Germinal center (tissue), 1 donor: ENCODE results near the gene SORCS1.

Source experiments
- DNase-seq: peaks from one replicate; pipeline ENCODE4 v3.0.0; 2012; ENCODE audit warnings: mixed read lengths, low spot score

Gene SORCS1

DNA sequence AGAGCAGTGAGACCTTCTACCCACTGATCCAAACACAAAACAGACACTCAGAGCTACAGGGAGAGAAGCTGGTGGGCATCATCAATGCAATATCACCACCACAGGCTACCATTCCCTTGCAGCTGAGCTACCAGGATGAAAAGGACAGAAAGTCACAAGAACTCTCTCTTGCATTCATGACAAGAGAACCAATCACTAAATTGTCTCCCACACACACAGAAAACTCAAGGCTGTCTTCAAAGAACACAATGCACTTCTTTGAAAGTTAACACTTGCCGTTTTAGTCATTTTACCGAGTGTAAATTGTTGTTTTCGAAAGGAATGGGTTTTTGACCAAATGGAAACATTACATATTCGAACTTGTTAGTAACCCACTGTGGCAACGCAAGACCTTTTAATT is 626.6 kb downstream of the SORCS1 start:
- DNase-seq: no peak

DNA sequence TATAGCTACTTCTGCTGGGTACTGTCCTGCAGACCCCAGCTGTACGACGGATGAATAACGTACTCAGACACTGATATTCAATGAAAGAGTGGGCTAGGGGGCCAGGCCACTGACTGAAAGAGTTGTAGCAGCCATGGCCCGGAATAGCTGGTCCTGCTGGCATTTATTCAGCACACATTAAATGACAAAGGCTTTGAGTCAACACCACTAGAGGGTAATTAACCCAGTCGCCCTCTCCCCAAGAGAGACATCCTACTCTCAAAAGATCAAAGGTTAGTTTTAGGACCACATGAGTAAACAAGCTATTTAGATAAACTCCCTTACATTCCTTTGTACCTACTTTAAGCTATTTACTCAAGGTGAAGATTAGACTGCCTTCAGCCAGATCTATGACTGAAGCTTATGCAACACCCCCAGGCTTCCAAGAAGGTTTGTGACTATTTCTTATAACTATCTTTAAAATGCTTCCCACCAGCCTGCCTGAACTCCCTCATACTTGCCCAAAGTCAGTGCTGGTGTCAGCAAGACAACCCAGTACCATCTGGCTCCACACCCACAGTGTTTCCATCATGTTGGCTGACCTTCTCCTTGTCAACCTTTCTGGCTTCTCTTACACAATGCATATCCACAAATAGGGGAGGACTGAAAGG is 629.1 kb downstream of the SORCS1 start:
- DNase-seq: no peak

GRCh38 chr10:106534441-106534840 is 630.1 kb downstream of the SORCS1 start:
- DNase-seq: no peak

- DNase-seq: no peak
These were observed 635.8 kb downstream of the SORCS1 start for GRCh38 chr10:106528702-106529101.

GRCh38 chr10:106525835-106526234 is 638.7 kb downstream of the SORCS1 start:
- DNase-seq: no peak
